GM18517 (cell line): ENCODE results near the gene VGLL4.
A peak's percentile ranks its signal among the peaks of the same experiment; 100 is the strongest.

Experiments used
- ATAC-seq: cut with Tn5 transposase; IDR thresholded peaks from one replicate; pipeline ENCODE4 v1.9.1; 2021; ENCODE audit warnings: mild to moderate bottlenecking, moderate library complexity; ENCODE audit not compliant: unreplicated experiment

VGLL4 gene

GRCh38 chr3:11629716-11630115, 14.0 kb downstream of the VGLL4 start:
- no peak for ATAC-seq

DNA sequence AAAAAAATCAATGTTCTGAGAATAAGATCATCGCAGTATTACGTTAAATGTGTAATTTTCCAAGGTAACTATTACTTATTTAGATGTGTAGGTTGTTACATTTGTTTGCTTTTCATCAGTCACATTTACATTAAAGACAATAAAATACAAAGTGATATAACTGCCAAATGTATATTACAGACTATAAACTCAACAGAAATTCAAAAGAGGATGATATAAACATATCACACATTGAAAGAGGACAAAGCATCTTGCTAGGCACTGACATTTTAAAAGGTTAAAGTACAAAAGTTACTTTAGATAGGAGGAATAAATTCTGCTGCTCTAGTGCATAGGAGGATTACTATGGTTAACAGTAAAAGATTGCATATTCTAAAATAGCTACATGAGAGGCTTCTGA, 16.1 kb downstream of the VGLL4 start:
- ATAC-seq = no peak

DNA sequence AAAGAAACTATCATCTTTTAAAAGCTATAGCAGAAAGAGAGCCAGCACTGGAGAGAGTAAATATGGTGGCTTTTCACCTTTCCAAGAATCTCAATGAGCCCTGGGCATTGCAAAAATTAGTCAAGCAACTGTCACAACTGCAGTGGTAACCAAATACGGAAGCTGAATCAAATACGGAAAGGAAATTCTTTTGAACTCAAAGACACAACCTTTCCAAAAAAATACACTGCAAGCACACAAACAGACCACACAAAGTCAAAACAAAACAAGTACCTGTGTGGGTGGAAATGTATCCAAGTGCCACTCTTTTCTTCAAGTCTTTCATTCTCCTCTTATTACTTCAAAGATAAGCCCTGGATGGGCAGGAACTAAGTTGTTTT, 17.6 kb downstream of the VGLL4 start:
- peak; percentile 72 for ATAC-seq

DNA sequence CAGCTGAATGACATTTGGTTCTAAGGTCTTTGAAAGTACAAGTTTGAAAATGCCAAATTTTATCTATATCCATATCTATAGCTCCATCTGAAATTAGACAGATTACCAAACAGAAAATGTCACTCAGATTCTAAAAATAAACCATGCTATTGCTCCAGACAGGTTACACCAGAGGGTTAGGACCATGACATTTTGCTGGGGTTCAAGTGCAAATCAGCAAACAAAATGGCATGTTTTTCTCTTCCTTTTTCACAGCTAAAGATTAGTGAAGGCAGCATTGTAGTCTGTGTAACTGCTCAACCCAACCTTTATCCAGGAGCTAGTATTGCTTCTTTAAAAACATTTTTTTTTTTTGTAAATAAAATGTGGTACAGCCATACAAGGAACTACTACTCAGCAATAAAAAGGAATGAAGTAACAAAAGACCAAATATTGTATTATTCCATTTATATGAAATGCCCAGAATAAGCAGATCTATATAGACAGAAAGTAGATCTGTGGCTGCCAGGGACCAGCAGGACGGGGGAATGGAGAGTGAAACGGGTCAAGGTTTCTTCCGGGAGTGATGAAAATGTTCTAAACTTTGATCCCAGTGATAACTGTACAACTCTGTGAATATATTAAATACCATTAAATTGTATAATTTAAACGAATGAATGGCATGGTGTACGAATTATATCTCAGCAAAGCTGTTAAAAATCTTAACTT, 18.2 kb downstream of the VGLL4 start:
- no peak for ATAC-seq

DNA sequence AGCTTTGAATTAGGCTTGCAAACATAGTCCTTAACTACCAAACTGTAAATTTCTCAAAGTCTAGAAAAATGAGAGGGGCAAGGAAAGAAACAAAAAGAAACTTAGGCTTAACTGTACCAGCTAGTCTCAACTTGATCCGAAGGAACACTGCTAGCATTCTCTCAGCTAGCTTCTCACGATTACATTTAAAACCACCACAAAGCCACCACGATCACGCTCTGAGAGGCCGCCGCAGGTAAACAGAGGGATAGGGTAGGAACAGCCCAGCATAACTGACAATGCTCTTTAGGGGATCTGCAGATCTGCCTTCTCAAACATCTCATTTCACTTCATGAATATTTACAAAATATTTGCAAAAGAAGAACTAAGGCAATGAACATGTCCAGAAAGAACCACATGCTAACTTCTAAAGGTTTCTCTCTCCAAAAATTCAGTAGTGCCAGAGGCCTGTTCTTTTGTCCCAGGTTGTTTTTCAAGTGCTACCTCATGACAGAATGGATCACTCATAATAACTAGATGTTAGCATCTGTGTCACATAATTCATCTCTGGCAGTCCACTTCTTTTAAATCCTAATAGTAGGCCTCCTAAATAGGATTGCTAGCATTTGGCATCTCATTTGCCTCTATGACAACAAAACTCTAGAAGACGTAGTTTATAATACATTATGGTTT, 18.9 kb downstream of the VGLL4 start:
- ATAC-seq = no peak

DNA sequence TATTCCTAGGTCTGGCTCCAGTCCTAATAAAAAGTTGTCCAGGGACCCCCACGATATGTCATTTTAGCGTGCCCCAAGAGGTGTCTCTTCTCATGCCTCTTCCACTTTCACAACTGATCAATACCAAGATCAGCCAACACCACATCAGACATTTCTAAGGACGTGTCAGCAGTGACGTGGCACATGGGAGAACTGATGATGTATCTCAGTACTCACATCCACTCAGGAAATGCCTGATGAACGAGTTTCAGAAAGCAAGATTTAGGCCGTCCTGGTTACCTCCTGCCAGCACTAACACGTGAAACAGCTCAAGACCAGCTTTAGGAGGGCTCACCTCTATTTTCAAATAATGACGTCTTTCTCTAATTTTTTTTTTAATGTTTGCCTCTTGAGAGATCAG, 19.6 kb downstream of the VGLL4 start:
- ATAC-seq = no peak

GRCh38 chr3:11622586-11623550, 20.8 kb downstream of the VGLL4 start:
- ATAC-seq = no peak

DNA sequence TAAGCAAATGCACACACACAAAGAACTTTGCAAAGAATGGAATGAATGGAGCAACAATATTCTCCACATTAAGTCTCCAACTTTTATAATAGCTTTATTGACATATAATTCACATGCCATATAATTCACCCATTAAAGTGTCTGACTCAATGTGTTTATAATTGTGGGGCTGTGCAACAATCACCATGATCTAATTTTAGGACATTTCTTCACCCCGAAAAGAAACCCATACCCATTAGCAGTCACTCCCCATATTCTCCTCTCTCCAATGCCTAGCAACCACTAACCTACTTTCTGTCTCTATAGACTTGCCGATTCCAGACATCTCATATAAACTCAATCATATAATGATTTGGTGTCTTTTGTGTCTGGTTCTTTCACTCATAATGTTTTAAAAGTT, 22.6 kb downstream of the VGLL4 start:
- no peak for ATAC-seq

- ATAC-seq = no peak
Measured at GRCh38 chr3:11619946-11620652, 23.6 kb downstream of the VGLL4 start.

- no peak for ATAC-seq
Measured at GRCh38 chr3:11619461-11619860, 24.3 kb downstream of the VGLL4 start.

DNA sequence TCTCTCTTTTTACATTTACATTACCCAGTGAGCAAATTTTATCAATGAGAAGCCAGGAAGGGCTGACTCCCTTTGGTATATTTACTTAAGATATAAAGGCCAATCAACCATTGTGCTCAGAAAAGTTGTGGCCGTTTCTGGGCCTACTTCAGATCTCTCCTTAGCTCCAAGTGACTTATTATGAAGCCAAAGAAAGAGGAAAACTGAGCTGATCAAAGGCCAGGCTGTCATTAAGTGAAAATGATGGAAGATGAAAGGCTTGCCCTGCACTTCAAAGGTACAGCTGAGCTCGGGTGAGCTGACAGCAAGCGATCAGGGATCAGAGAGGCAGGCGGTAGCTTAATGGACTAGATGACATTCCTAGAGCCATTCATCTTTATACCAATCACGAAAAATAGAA, 24.8 kb downstream of the VGLL4 start:
- no peak for ATAC-seq

- ATAC-seq = no peak
Measured at GRCh38 chr3:11616551-11616950, 27.2 kb downstream of the VGLL4 start.

GRCh38 chr3:11613851-11614487, 29.7 kb downstream of the VGLL4 start:
- ATAC-seq = no peak

DNA sequence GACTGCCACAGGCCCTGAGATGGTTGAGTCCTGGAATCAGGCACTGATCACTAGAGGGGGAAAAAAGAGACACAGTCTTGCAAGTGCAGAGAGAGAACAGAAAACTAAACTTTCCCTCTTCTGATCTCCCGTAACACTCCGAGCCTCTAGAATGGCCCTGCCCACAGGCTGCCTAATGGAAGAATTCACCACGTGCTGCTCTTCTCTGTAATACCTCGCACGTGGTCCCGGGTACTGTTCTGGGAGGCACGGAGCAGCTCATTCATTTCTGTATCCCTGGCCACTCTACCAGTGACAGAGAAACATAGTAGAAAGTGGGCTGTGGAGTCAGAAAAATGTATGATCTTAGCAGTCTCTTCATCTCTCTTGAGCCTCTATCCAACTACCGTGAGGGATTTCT, 30.4 kb downstream of the VGLL4 start:
- ATAC-seq = no peak

GRCh38 chr3:11612515-11613188, 31.1 kb downstream of the VGLL4 start:
- ATAC-seq = no peak

- no peak for ATAC-seq
Measured at GRCh38 chr3:11611341-11611799, 32.3 kb downstream of the VGLL4 start.

- ATAC-seq = no peak
Measured at GRCh38 chr3:11610700-11611275, 32.9 kb downstream of the VGLL4 start.

DNA sequence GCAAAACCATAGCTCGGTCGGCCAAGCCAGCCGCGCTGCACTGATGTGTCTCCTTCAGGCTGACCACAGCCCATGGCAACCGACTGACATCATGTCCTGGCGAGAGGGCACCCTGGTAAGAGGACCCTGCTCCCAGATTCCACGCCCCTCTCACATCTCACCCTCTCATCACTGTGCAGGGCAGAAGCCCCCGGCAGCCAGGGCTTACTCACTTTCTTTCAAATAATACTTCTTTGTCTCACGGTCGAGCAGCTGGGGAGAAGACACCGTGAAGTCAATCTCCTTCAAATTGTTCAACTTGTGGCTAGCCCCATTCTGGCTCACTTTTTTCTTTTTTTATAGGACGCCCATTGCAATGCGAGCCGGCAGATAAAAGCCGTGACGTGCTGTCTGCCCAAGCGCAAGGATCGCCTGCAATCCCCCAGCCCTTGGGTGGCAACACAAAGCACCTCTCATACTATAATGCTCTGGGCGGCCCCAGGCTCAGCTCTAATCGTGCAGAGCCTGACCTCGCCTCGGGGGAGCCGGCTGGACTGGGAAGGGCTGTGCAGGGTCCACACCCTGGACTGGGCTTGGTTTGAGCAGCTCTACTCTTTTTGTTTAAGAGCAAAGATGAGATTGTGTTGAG, 33.6 kb downstream of the VGLL4 start:
- ATAC-seq = no peak

GRCh38 chr3:11609481-11609880, 34.2 kb downstream of the VGLL4 start:
- ATAC-seq = no peak
